T1000 (cell line): ENCODE results near the gene SHISA9.

ENCODE experiments used
- DNase-seq: peaks from one replicate; lab custom pipeline; 2025; ENCODE audit warnings: mixed read lengths; lab: John Stamatoyannopoulos, UW

The SHISA9 gene

GRCh38 chr16:13120557-13120956, 219.2 kb downstream of the SHISA9 start:
- no peak for DNase-seq

- no peak for DNase-seq
Measured at GRCh38 chr16:13123991-13124390, 222.6 kb downstream of the SHISA9 start.

DNA sequence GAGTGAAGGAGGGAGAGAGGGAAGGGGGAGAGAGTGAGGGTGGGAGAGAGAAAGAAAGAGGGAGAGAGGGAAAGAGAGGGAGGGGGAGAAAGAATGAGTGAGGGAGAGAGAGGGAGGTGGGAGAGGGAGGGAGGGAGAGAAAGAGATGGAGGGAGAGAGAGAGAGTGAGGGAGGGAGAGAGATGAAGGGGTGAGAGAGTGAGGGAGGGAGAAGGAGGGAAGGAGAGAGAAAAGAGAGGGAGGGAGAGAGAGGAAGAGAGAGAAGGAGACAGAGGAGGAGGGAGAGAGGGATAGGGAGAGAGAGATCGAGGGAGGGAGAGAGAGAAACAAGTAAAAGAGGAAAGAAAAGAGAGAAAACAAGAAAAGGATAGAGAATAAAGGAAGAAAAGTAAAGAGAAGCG, 225.7 kb downstream of the SHISA9 start:
- DNase-seq, result no peak

GRCh38 chr16:13130586-13130985, 229.2 kb downstream of the SHISA9 start:
- no peak for DNase-seq

DNA sequence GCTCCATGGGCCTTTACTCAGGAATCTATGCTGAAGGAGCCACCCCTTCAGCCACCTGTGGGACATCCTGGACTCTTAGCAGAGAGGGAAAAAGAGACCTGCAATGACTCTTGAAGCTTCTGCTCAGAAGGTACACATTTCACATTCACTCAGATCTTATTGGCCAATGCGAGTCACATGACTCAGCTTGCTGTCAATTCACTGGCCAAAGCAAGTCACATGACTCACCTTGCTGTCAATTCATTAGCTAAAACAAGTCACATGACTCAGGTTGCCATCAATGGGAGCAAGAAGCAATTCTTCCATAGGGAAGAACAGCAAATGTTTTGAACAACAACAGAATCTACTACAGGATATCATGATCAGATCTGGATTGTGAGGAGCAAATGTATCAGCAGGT, 233.4 kb downstream of the SHISA9 start:
- DNase-seq, result no peak

GRCh38 chr16:13136901-13137300, 235.5 kb downstream of the SHISA9 start:
- DNase-seq, result no peak

DNA sequence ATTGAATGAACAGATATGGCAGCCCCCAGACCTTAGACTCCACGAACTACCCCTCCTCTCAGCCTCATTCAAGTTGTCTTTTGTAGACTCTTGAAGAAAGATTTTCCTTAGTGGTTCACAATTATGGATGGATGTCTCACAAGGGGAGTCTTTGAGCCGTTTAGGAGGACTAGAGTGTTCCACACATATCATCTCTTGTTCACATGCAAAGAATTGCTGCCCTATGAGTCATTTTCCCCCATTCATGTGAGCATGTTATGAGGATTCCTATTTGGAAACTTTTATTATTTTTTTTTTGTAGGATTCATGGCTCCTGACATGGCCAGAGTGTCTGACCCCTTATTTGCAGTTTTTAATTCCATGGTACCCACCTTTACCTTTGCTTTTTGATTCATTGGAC, 237.1 kb downstream of the SHISA9 start:
- no peak for DNase-seq

DNA sequence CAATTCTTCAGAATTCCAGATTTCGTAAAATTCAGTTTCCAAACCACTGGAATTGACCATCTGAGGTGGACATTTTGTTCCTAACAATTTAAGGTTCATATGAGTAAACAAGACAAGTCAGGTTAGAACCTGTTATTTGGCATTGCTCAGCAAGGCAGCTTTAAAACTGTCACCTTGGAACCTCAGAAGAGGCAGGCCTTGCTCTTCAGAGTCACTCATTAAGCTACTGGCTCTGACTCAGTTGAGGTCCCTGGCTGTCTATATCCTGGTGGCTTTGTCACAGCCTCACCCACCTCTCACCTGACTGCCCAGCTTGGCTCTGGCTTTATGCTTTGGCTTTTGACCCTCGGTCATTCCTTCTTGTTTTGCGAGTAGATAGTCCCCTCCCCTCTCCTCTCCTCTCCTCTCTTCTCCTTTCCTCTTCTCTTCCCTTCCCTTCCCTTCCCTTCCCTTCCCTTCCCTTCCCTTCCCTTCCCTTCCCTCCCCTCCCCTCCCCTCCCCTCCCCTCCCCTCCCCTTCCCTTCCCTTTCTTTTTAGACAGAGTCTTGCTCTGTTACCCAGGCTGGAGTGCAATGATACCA, 238.4 kb downstream of the SHISA9 start:
- DNase-seq, result no peak

DNA sequence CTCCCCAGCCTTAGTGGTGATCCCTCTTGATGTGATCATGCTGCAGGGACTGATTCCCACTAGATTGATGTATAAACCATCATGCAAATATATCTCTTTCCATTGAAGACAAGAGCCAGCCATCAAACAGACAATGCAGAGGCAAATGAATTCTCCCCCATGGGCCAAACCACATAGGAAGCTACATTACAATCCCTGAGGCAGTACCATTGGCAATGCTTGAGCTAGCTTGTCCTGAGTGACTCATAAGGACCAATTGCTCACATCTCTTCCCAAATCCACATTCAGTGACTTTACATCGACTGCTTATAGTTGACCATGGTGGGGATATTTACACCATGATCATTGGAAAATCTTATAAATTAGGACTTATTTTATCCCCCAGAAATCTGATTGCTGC, 242.2 kb downstream of the SHISA9 start:
- no peak for DNase-seq

- no peak for DNase-seq
Measured at GRCh38 chr16:13146829-13147228, 245.4 kb downstream of the SHISA9 start.

- no peak for DNase-seq
Measured at GRCh38 chr16:13148294-13148693, 246.9 kb downstream of the SHISA9 start.

GRCh38 chr16:13148836-13149235, 247.4 kb downstream of the SHISA9 start:
- no peak for DNase-seq

GRCh38 chr16:13150181-13150885, 248.9 kb downstream of the SHISA9 start:
- DNase-seq, result no peak

DNA sequence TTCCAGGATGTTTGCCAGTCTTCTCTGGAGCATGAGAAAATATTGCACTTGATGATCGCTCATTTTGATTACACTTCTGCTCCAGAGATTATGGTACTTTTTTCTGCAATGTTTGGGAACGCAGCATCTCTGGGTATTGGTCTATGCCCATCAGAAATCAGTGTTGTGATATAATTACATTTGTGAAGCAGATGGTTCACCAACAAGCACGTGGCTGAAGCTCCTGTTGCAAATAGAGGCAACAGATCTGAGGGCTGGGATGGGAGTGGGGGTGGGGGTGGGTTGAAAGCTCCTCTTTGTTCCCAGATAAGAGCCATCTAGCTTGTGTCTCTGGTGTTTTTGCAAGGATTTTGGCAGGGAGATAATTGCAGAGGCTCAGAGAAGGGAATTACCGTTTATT, 252.3 kb downstream of the SHISA9 start:
- no peak for DNase-seq

GRCh38 chr16:13154799-13155198, 253.4 kb downstream of the SHISA9 start:
- no peak for DNase-seq

GRCh38 chr16:13155377-13155776, 254.0 kb downstream of the SHISA9 start:
- DNase-seq, result no peak

DNA sequence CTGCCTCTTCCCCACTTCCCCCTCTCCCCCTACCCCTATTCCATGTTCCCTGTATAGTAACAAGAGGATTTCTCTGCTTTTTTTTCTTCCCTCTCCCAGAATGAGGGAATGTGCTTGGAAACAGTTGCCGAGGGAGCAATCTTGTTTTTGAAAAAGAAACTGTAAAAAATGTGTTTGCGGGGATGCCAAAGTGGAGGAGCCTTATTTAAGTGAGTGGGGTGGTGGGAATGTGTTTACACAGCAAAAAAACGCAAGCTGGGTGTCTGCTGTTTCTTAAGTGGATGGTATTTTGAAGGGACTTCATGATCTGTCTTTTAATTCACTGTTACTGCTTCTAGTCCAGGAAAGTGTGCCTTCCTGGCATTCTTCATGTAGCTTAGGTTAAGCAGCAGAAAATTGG, 254.4 kb downstream of the SHISA9 start:
- no peak for DNase-seq

- DNase-seq, result no peak
Measured at GRCh38 chr16:13157082-13157481, 255.7 kb downstream of the SHISA9 start.

DNA sequence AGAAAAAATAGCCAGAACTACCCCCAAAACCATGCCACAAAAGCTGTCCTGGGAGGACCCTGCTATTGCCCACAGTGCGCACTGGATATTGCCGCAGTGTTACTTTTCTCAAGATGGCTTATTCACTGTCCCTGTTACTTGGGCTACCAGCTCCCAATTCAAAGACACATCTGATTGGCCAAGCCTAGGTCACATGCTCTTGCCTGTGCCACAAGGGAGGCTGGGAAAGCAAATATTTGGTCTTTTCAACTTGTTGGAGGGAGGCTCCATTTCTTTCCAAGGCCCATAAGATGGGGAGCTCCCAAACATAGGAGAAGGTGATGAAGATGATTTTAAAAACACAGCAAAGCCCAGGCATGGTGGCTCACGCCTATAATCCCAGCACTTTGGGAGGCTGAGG, 257.0 kb downstream of the SHISA9 start:
- DNase-seq, result no peak

DNA sequence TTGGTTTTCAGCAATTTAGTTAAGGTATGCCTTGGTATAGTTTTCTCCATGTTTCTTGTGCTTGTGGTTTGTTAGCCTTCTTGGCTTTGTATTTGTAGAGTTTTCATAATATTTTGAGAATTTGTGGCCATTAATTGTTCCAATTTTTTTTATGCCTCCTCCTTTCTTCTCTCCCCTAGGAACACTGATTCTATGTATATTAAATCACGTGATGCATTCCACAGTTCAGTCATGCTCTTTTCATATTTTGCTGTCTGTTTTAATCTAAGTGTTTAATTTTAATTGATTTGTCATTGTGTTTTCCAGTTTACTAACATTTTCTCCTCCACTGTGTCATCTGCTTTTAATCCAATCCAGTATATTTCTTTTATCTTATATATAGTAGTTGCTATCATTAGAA, 263.6 kb downstream of the SHISA9 start:
- no peak for DNase-seq

- no peak for DNase-seq
Measured at GRCh38 chr16:13168091-13168572, 266.7 kb downstream of the SHISA9 start.

DNA sequence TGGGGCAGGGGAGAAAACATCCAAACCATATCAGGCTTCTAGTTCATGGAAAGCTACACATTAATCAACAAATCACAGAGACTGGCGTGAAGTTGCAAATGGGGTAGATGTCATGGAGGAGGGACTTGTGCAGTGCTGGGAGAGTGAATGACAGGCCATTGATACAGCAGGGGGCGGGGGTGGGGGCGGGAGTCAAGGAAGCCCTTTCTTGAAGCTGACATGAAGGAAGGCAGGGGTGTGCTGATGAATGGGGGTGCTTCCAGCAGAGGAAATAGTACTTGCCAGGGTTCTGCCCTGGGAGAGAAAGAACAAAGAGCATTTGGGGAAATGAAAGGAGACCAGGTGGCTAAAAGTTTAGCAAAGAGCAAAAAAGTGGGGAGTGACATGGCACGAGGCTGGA, 269.9 kb downstream of the SHISA9 start:
- DNase-seq, result no peak

- DNase-seq, result no peak
Measured at GRCh38 chr16:13176711-13177110, 275.3 kb downstream of the SHISA9 start.

DNA sequence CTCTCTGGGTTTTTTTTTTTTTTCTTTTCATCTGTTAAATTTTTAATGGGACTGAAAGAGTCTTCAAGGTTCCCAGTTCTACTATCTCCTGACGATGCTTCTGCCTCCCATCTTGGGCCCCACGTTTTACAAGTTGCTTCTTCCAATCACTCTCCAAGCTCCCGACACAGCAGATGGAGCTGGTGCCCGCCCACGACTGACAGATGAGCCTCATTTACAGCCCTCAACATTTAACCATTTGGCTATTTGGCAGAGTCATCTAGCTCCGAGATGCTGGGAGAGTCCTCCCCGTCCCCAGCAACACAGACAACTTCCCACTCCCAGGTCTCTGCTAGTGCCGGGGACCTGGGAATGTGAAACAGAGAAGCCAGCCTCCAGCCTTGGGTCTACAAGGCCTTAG, 276.9 kb downstream of the SHISA9 start:
- DNase-seq, result no peak
